Measurements from ENCODE around the gene C2orf92.

DNA sequence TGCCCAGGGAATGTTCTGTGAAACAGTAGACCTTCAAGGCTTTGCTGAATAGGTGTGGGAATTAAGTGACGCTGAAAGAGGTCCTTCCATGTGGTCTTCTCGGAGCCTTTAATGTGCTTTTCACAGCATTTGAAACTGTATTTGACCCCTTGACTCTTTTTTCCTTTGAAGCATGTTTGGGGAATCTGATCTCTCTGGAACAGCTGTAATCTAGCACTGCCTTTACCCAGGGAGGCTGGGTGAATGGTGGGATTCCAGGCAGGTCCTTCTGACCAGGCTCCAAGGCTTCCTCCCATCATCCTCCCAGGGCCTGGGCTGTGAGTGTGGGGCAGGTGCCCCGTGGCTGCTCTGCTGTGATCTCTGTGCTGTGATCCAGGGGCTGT is 48.1 kb downstream of the C2orf92 start:
- TF ChIP-seq, protein P1, sequence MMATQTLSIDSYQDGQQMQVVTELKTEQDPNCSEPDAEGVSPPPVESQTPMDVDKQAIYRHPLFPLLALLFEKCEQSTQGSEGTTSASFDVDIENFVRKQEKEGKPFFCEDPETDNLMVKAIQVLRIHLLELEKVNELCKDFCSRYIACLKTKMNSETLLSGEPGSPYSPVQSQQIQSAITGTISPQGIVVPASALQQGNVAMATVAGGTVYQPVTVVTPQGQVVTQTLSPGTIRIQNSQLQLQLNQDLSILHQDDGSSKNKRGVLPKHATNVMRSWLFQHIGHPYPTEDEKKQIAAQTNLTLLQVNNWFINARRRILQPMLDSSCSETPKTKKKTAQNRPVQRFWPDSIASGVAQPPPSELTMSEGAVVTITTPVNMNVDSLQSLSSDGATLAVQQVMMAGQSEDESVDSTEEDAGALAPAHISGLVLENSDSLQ (IDR thresholded peaks at IDR 0.05) = no peak
- TF ChIP-seq FOXA1 (IDR thresholded peaks at IDR 0.05) (no peak), ARNT (IDR thresholded peaks at IDR 0.05) (no peak), BHLHE40 (IDR thresholded peaks at IDR 0.05; ENCODE audit: borderline replicate concordance) (no peak), SUZ12 (IDR thresholded peaks at IDR 0.05) (no peak), ZNF384 (IDR thresholded peaks at IDR 0.05) (no peak), SP1 (IDR thresholded peaks at IDR 0.05) (no peak), ELF4 (IDR thresholded peaks at IDR 0.05) (no peak), FOXM1 (IDR thresholded peaks at IDR 0.05; ENCODE audit: borderline replicate concordance) (no peak), LEF1 (IDR thresholded peaks at IDR 0.05; ENCODE audit: borderline replicate concordance) (no peak), TARDBP (IDR thresholded peaks at IDR 0.05) (no peak), HDGF (IDR thresholded peaks at IDR 0.05; ENCODE audit: borderline replicate concordance) (no peak)

Data from HEK293T (cell line).